Smooth muscle cell (in vitro differentiated cells): ENCODE data around the gene UBE2G1. TPM values are rescaled to one million over a fixed set of nuclear protein-coding genes. Genes with fewer than 3 reads are reported as not detected.

Experiments
- DNase-seq: peaks from one replicate; lab custom pipeline; 2025; ENCODE audit not compliant: unreplicated experiment; lab: John Stamatoyannopoulos, UW
- H2AFZ ChIP-seq: fragments of 200-600 bp; sonication (generic); 2 replicates; pipeline ENCODE4 v1.6.0; 2016; ENCODE audit warnings: antibody characterized with exemption, low read depth, mild to moderate bottlenecking
- H3F3A ChIP-seq: fragments of 200-600 bp; sonication (generic); 2 replicates; pipeline ENCODE4 v1.6.0; 2017; ENCODE audit warnings: antibody characterized with exemption, low read depth
- H3K27ac ChIP-seq: fragments of 200-600 bp; sonication (generic); 2 replicates; pipeline ENCODE4 v1.5.1; 2016; ENCODE audit warnings: low read depth, mild to moderate bottlenecking
- H3K27me3 ChIP-seq: fragments of 200-600 bp; sonication (generic); 2 replicates; pipeline ENCODE4 v1.6.1; 2016; ENCODE audit warnings: low read depth, mild to moderate bottlenecking
- H3K36me3 ChIP-seq: fragments of 200-600 bp; sonication (generic); 2 replicates; pipeline ENCODE4 v1.5.1; 2016; ENCODE audit warnings: low read depth
- H3K4me1 ChIP-seq: fragments of 200-600 bp; sonication (generic); 2 replicates; pipeline ENCODE4 v1.5.1; 2016; ENCODE audit warnings: low read depth
- H3K4me2 ChIP-seq: fragments of 200-600 bp; sonication (generic); 2 replicates; pipeline ENCODE4 v1.6.0; 2016; ENCODE audit warnings: mild to moderate bottlenecking
- H3K4me3 ChIP-seq: fragments of 200-600 bp; sonication (generic); 2 replicates; pipeline ENCODE4 v1.5.1; 2016; ENCODE audit warnings: mild to moderate bottlenecking
- H3K79me2 ChIP-seq: fragments of 200-600 bp; sonication (generic); 2 replicates; pipeline ENCODE4 v1.6.0; 2016; ENCODE audit warnings: low read depth, mild to moderate bottlenecking
- H3K9ac ChIP-seq: fragments of 200-600 bp; sonication (generic); 2 replicates; pipeline ENCODE4 v1.6.0; 2016; ENCODE audit warnings: low read depth
- H3K9me3 ChIP-seq: fragments of 200-600 bp; sonication (generic); replicated peaks from 2 replicates; pipeline ENCODE4 v1.5.1; 2016; ENCODE audit warnings: low read depth
- H4K20me1 ChIP-seq: fragments of 200-600 bp; sonication (generic); 2 replicates; pipeline ENCODE4 v1.6.0; 2016; ENCODE audit warnings: low read depth
- CTCF ChIP-seq: fragments of 200-600 bp; sonication (generic); IDR thresholded peaks from 2 replicates; pipeline ENCODE4 v1.5.1; 2017; ENCODE audit warnings: borderline replicate concordance, mild to moderate bottlenecking, antibody characterized with exemption; ENCODE audit not compliant: insufficient read depth, poor library complexity, severe bottlenecking
- WGBS: methylation state at CpG from one replicate; pipeline ENCODE4 v1.1.7; 2016; ENCODE audit warnings: low lambda C conversion rate; 5-methylcytosine and 5-hydroxymethylcytosine counted together
- polyA plus RNA-seq: library from polyadenylated mRNA; unstranded; fragments of >200 nt; fragmentation: Nextera tagmentation; extraction: Ambion mirVana; gene quantifications from 2 replicates; pipeline ENCODE4 v1.2.1, GENCODE V29; 2016
- total RNA-seq: library from RNA; depleted of rRNA; stranded (reverse); fragments of >200 nt; gene quantifications from 2 replicates; pipeline ENCODE4 v1.2.3, GENCODE V29; 2014

The UBE2G1 gene
- total and polyA plus RNA-seq, 2 experiments from 2014 or later: 39.9 to 63.7 TPM

- Histone ChIP-seq H3K4me3 (no peak overlapping the region), H3F3A (peaks cover 3% of the 10 kb centered on the region), H3K9ac (no peak overlapping the region), H3K9me3 (no peaks in the 10 kb centered on the region), H3K27me3 (no peaks in the 10 kb centered on the region), H3K4me1 (peaks cover 10% of the 10 kb centered on the region), H3K36me3 (no peaks in the 10 kb centered on the region), H3K4me2 (no peak overlapping the region), H2AFZ (no peak overlapping the region), H3K27ac (peak overlapping the region; percentile 18), H4K20me1 (peaks cover 100% of the 10 kb centered on the region), H3K79me2 (peaks cover 100% of the 10 kb centered on the region)
- no peak for TF ChIP-seq CTCF
- no peak for DNase-seq
- WGBS: 93% methylated on average over 5 of the region's 5 CpGs
Measured at GRCh38 chr17:4340914-4341615, 25.4 kb downstream of the UBE2G1 start.

DNA sequence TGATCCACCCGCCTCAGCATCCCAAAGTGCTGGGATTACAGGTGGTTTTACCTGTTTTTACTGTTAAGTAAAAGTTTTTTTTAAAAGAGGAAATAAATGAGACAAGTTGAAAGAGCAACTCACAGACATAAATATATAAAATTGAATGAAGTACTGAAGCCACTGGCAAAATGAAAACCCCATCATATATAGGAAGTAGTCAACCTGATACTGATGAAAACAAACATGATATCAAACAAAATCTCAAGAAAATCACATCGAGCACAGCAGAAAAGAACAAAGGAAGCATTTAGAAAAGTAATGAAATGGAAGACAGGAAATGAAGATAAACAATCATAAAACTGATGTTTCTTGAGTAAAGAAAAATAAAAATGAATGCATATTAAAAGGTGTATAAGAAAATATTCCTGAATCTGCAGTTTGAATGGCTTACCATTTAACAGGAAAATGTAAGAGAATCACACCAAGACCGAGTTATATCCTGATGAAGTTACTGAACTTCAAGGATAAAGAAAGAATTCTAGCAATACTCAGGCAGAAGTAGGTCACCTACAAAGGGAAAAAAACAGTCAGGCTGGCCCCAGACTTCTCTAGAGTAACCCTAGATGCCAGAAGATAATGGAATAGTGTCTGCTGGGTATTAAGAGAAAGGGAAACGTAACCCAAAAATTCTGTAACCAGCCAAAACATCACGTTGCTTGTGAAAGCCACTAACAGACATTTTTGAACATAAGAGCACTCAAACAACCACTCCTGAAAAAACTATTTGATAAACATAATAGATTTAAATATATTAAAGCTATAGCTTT is 31.5 kb downstream of the UBE2G1 start:
- H3K79me2 ChIP-seq: peaks cover 99% of the 10 kb centered on the region
- peaks cover 18% of the 10 kb centered on the region for H3F3A ChIP-seq
- H3K9me3 ChIP-seq: no peaks in the 10 kb centered on the region
- no peaks in the 10 kb centered on the region for H3K27me3 ChIP-seq
- no peak overlapping the region for H2AFZ ChIP-seq
- H3K27ac ChIP-seq: peak overlapping the region; percentile 37
- H3K4me1 ChIP-seq: peaks cover 25% of the 10 kb centered on the region
- no peak overlapping the region for H3K4me2 ChIP-seq
- H3K36me3 ChIP-seq: no peaks in the 10 kb centered on the region
- H3K9ac ChIP-seq: peak overlapping the region; percentile 17
- no peak overlapping the region for H3K4me3 ChIP-seq
- peaks cover 100% of the 10 kb centered on the region for H4K20me1 ChIP-seq
- 88% methylated on average over 5 of the region's 5 CpGs for WGBS
- no peak for DNase-seq
- TF ChIP-seq CTCF: no peak

DNA sequence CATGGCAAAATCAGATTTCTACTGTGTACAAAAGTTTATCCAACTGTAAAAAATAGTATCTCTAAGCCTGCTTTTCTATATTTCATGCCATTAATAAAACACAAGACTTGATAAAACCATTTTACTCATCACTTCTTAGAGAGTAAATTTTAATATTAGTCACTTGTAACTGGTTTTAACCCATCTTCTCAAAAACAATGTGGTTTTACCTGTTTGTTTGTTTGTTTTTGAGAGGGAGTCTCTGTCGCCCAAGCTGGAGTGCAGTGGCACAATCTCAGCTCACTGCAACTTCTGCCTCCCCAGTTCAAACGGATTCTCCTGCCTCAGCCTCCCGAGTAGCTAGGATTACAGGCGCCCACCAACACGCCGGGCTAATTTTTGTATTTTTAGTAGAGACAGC is 32.1 kb downstream of the UBE2G1 start:
- Histone ChIP-seq H3K4me2 (no peak overlapping the region), H3K27ac (peak overlapping the region; percentile 37), H4K20me1 (peaks cover 96% of the 10 kb centered on the region), H3K36me3 (no peaks in the 10 kb centered on the region), H3K4me3 (no peak overlapping the region), H3K27me3 (no peaks in the 10 kb centered on the region), H3K79me2 (peaks cover 92% of the 10 kb centered on the region), H3K9ac (no peak overlapping the region), H2AFZ (no peak overlapping the region), H3F3A (peaks cover 18% of the 10 kb centered on the region), H3K9me3 (no peaks in the 10 kb centered on the region), H3K4me1 (peaks cover 25% of the 10 kb centered on the region)
- no peak for TF ChIP-seq CTCF
- no peak for DNase-seq
- 78% methylated on average over 6 of the region's 6 CpGs for WGBS
